Measurements from ENCODE around the gene PIEZO2.
A peak's percentile ranks its signal among the peaks of the same experiment; 100 is the strongest.
"Not testable (repeated sequence)": the region's sequence is repeated elsewhere in the genome, so short reads cannot be mapped to it uniquely, and the experiment has no call there.

Gene PIEZO2

DNA sequence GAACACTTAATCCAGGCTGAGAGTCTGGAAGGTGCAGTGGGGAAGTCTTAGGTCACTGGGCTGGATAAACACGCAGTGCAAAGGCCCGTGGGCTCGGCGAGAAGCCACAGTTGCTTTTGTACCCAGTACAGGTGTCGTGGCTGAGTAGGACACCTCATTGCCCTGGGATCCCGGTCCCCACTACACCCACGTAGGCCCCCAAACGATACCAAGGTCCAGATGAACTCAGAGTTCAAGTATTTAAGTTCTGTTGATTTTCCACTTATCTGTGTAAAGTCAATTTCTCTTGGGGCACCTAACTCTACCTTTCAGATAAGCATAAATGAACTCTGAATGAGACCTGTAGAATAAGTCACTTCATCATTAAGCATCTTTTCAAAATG is 302.0 kb downstream of the PIEZO2 start:
- TF ChIP-seq POLR2AphosphoS5 (IDR thresholded peaks at IDR 0.05; ENCODE audit: low read depth) (no peak), CTCF (IDR thresholded peaks at IDR 0.05; ENCODE audit: insufficient read depth, low read length) (no peak), SPI1 (IDR thresholded peaks at IDR 0.05; ENCODE audit: borderline replicate concordance, low read depth) (no peak), GABPA (IDR thresholded peaks at IDR 0.05; ENCODE audit: low read depth) (no peak)
- TF ChIP-seq, protein P1, sequence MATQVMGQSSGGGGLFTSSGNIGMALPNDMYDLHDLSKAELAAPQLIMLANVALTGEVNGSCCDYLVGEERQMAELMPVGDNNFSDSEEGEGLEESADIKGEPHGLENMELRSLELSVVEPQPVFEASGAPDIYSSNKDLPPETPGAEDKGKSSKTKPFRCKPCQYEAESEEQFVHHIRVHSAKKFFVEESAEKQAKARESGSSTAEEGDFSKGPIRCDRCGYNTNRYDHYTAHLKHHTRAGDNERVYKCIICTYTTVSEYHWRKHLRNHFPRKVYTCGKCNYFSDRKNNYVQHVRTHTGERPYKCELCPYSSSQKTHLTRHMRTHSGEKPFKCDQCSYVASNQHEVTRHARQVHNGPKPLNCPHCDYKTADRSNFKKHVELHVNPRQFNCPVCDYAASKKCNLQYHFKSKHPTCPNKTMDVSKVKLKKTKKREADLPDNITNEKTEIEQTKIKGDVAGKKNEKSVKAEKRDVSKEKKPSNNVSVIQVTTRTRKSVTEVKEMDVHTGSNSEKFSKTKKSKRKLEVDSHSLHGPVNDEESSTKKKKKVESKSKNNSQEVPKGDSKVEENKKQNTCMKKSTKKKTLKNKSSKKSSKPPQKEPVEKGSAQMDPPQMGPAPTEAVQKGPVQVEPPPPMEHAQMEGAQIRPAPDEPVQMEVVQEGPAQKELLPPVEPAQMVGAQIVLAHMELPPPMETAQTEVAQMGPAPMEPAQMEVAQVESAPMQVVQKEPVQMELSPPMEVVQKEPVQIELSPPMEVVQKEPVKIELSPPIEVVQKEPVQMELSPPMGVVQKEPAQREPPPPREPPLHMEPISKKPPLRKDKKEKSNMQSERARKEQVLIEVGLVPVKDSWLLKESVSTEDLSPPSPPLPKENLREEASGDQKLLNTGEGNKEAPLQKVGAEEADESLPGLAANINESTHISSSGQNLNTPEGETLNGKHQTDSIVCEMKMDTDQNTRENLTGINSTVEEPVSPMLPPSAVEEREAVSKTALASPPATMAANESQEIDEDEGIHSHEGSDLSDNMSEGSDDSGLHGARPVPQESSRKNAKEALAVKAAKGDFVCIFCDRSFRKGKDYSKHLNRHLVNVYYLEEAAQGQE (IDR thresholded peaks at IDR 0.05; ENCODE audit: insufficient replicate concordance, low read depth), result no peak
- no peak overlapping the region for H3K4me3 ChIP-seq (replicated peaks; ENCODE audit: insufficient read depth, low read length)
- no peak overlapping the region for H3K27ac ChIP-seq (replicated peaks)
- no peak for DNase-seq (ENCODE audit: low read depth in 1 of 2, low spot score in 1 of 2)
- peaks cover 6% of the 10 kb centered on the region for H3K27me3 ChIP-seq (ENCODE audit: insufficient read depth, poor library complexity, severe bottlenecking)

- no peak for DNase-seq (ENCODE audit: low read depth in 1 of 2, low spot score in 1 of 2)
- TF ChIP-seq SPI1 (IDR thresholded peaks at IDR 0.05; ENCODE audit: borderline replicate concordance, low read depth), result peak; percentile 42; the same call in 1 of the 2 replicates
- TF ChIP-seq, protein P1 (IDR thresholded peaks at IDR 0.05; ENCODE audit: insufficient replicate concordance, low read depth), result no peak
- TF ChIP-seq CTCF (IDR thresholded peaks at IDR 0.05; ENCODE audit: insufficient read depth, low read length), result no peak
- H3K27me3 ChIP-seq (ENCODE audit: insufficient read depth, poor library complexity, severe bottlenecking), result peaks cover 6% of the 10 kb centered on the region
- H3K27ac ChIP-seq (replicated peaks), result no peak overlapping the region
- H3K4me3 ChIP-seq (replicated peaks; ENCODE audit: insufficient read depth, low read length), result no peak overlapping the region
Observed at GRCh38 chr18:10846657-10847407, 302.5 kb downstream of the PIEZO2 start.

- not testable (repeated sequence) for DNase-seq (ENCODE audit: low read depth in 1 of 2, low spot score in 1 of 2); H3K27ac ChIP-seq (replicated peaks); H3K4me3 ChIP-seq (replicated peaks; ENCODE audit: insufficient read depth, low read length); H3K27me3 ChIP-seq (ENCODE audit: insufficient read depth, poor library complexity, severe bottlenecking)
Observed at GRCh38 chr18:10846035-10846434, 303.3 kb downstream of the PIEZO2 start.

DNA sequence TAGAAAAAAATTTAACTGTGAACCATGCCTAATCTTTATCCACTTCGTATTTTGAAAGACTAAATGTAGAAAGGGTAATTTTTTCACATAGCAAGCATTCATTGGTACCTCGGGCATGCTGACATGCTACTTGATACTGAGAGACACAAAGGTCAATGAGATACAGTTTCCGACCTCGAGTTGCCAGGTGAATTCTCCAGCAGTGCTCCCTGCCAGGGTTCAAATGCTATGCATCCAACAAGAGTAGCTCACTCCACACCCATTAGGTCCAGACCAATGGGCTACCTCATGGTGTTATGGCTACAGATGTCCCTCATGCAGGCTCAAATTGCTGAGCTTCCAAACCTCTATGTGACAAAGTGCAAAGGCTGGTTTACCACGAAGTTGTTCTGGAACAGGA is 305.8 kb downstream of the PIEZO2 start:
- no peak overlapping the region for H3K4me3 ChIP-seq (replicated peaks; ENCODE audit: insufficient read depth, low read length)
- H3K27ac ChIP-seq (replicated peaks), result no peak overlapping the region
- TF ChIP-seq GABPA (IDR thresholded peaks at IDR 0.05; ENCODE audit: low read depth) (no peak), CTCF (IDR thresholded peaks at IDR 0.05; ENCODE audit: insufficient read depth, low read length) (no peak), SPI1 (IDR thresholded peaks at IDR 0.05; ENCODE audit: borderline replicate concordance, low read depth) (no peak), POLR2AphosphoS5 (IDR thresholded peaks at IDR 0.05; ENCODE audit: low read depth) (no peak)
- TF ChIP-seq, protein P1 (IDR thresholded peaks at IDR 0.05; ENCODE audit: insufficient replicate concordance, low read depth), result no peak
- H3K27me3 ChIP-seq (ENCODE audit: insufficient read depth, poor library complexity, severe bottlenecking), result peaks cover 5% of the 10 kb centered on the region
- no peak for DNase-seq (ENCODE audit: low read depth in 1 of 2, low spot score in 1 of 2)
